Prostate gland (tissue), 2 donors: Measurements from ENCODE around the gene RGS7.

Experiments
- POLR2A ChIP-seq: fragments of 450-650 bp; IDR thresholded peaks from one replicate; pipeline ENCODE4 v1.6.1; 2016; ENCODE audit warnings: antibody characterized with exemption, mild to moderate bottlenecking
- POLR2AphosphoS5 ChIP-seq: sonication (generic); formaldehyde crosslinking; IDR thresholded peaks from one replicate; pipeline ENCODE4 v1.6.1; 2017; ENCODE audit warnings: antibody characterized with exemption
- TF ChIP-seq, protein P1 (sequence below), 4 experiments: fragments of 200-600 bp in 2 of 4; fragments of 450-650 bp in 2 of 4; sonication (generic) in 2 of 4; IDR thresholded peaks; 1 replicate in 3 of 4; 2 replicates in 1 of 4; pipeline ENCODE4 v1.5.1; 2016 to 2019; ENCODE audit warnings: antibody characterized with exemption in 4 of 4, mild to moderate bottlenecking in 2 of 4, moderate library complexity in 2 of 4

DNA sequence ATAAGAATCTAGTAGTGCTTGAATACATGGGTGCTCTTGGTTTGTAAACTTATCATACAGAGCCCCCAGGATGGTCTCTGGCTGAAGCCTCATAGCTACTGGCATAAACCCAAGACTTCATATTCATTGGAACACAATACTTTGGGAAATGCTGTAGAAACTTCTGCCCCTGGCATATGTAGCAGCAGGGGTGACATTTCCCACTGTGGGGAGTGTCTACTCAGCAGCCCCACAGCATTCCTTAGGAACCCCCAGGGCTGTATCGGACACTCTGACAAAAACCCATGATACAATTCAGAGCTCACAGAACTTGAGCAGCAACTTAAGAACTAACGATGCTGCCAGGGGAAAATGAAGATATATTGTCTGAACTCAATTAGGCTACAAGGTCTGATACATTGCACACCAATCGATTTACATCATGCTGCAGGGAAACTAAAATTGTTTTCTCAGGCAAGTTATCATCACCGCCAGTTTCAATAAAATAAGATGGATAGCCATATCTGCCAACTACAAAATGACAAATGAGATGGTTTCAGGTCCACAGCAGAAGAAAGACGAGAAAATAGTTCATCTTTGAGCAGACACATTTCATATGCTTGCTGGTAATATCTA lies 564.0 kb downstream of the RGS7 start:
- TF ChIP-seq, protein P1, sequence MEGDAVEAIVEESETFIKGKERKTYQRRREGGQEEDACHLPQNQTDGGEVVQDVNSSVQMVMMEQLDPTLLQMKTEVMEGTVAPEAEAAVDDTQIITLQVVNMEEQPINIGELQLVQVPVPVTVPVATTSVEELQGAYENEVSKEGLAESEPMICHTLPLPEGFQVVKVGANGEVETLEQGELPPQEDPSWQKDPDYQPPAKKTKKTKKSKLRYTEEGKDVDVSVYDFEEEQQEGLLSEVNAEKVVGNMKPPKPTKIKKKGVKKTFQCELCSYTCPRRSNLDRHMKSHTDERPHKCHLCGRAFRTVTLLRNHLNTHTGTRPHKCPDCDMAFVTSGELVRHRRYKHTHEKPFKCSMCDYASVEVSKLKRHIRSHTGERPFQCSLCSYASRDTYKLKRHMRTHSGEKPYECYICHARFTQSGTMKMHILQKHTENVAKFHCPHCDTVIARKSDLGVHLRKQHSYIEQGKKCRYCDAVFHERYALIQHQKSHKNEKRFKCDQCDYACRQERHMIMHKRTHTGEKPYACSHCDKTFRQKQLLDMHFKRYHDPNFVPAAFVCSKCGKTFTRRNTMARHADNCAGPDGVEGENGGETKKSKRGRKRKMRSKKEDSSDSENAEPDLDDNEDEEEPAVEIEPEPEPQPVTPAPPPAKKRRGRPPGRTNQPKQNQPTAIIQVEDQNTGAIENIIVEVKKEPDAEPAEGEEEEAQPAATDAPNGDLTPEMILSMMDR (IDR thresholded peaks at IDR 0.05) = no peak
- TF ChIP-seq POLR2A (no peak), POLR2AphosphoS5 (no peak)
